ENCODE data around the gene AQP10. TPM values are rescaled to one million over a fixed set of nuclear protein-coding genes. Genes with fewer than 3 reads are reported as not detected.

Gene AQP10
- total and polyA plus RNA-seq, 9 of the 15 experiments (the other 6 are each of a cell fraction or from before 2014, with no cell fraction given), result 0.37 to 9.7 (median 1.9) TPM

DNA sequence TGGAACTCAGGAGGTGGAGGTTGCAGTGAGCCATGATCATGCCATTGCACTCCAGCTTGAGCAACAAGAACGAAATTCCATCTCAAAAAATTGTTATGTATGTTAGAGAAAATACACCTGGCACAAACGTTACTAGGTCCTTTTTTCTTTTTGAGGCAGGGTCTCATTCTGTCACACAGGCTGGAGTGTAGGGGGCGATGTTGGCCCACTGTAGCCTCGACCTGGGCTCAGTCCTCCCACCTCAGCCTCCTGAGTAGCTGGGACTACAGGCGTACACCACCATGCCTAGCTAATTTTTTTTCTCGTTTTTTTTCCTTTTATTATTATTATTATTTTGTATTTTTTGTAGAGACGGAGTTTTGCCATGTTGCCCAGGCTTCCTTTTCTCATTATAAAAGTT is 44.1 kb upstream of the AQP10 start (continued):
- TF ChIP-seq, protein P1, sequence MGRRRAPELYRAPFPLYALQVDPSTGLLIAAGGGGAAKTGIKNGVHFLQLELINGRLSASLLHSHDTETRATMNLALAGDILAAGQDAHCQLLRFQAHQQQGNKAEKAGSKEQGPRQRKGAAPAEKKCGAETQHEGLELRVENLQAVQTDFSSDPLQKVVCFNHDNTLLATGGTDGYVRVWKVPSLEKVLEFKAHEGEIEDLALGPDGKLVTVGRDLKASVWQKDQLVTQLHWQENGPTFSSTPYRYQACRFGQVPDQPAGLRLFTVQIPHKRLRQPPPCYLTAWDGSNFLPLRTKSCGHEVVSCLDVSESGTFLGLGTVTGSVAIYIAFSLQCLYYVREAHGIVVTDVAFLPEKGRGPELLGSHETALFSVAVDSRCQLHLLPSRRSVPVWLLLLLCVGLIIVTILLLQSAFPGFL (CRISPR knock-in tag; IDR thresholded peaks at IDR 0.05), result no peak
- no peak for TF ChIP-seq MCM3 (IDR thresholded peaks at IDR 0.05)
- TF ChIP-seq HNRNPLL (IDR thresholded peaks at IDR 0.05; ENCODE audit: low read depth, low read length, poor library complexity, severe bottlenecking), result no peak
- TF ChIP-seq TAL1 (IDR thresholded peaks at IDR 0.05), result no peak
- TF ChIP-seq, protein P2, sequence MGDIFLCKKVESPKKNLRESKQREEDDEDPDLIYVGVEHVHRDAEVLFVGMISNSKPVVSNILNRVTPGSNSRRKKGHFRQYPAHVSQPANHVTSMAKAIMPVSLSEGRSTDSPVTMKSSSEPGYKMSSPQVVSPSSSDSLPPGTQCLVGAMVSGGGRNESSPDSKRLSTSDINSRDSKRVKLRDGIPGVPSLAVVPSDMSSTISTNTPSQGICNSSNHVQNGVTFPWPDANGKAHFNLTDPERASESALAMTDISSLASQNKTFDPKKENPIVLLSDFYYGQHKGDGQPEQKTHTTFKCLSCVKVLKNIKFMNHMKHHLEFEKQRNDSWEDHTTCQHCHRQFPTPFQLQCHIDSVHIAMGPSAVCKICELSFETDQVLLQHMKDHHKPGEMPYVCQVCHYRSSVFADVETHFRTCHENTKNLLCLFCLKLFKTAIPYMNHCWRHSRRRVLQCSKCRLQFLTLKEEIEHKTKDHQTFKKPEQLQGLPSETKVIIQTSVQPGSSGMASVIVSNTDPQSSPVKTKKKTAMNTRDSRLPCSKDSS (IDR thresholded peaks at IDR 0.05; ENCODE audit: low read depth, partially characterized antibody), result no peak
- no peak for TF ChIP-seq CHD1 (IDR thresholded peaks at IDR 0.05; ENCODE audit: low read length)
- no peak for TF ChIP-seq KLF1 (tag; IDR thresholded peaks at IDR 0.05)
- TF ChIP-seq MTA1 (IDR thresholded peaks at IDR 0.05; ENCODE audit: borderline replicate concordance), result no peak
- TF ChIP-seq TGIF2 (CRISPR knock-in tag; IDR thresholded peaks at IDR 0.05), result no peak
- no peak for TF ChIP-seq MTF1 (CRISPR knock-in tag; IDR thresholded peaks at IDR 0.05; ENCODE audit: borderline replicate concordance)
- TF ChIP-seq ZSCAN32 (CRISPR knock-in tag; IDR thresholded peaks at IDR 0.05), result no peak
- no peak for TF ChIP-seq MAFG (tag; conservative IDR thresholded peaks at IDR 0.05)
- TF ChIP-seq, protein P3, sequence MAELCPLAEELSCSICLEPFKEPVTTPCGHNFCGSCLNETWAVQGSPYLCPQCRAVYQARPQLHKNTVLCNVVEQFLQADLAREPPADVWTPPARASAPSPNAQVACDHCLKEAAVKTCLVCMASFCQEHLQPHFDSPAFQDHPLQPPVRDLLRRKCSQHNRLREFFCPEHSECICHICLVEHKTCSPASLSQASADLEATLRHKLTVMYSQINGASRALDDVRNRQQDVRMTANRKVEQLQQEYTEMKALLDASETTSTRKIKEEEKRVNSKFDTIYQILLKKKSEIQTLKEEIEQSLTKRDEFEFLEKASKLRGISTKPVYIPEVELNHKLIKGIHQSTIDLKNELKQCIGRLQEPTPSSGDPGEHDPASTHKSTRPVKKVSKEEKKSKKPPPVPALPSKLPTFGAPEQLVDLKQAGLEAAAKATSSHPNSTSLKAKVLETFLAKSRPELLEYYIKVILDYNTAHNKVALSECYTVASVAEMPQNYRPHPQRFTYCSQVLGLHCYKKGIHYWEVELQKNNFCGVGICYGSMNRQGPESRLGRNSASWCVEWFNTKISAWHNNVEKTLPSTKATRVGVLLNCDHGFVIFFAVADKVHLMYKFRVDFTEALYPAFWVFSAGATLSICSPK (IDR thresholded peaks at IDR 0.05; ENCODE audit: borderline replicate concordance), result no peak
- no peak for TF ChIP-seq NCOA2 (IDR thresholded peaks at IDR 0.05; ENCODE audit: partially characterized antibody in 2 of 2)
- no peak for TF ChIP-seq SIN3B (IDR thresholded peaks at IDR 0.05; ENCODE audit: low read depth)
- no peak for TF ChIP-seq LCOR (CRISPR knock-in tag; IDR thresholded peaks at IDR 0.05)
- TF ChIP-seq BDP1 (IDR thresholded peaks at IDR 0.05; ENCODE audit: insufficient read depth, insufficient read length), result no peak
- no peak for TF ChIP-seq EP300 (IDR thresholded peaks at IDR 0.05; ENCODE audit: low read length)
- TF ChIP-seq ARID1B (IDR thresholded peaks at IDR 0.05), result no peak
- TF ChIP-seq SREBF1 (IDR thresholded peaks at IDR 0.05; ENCODE audit: borderline replicate concordance, low read depth, low read length), result no peak
- 0 out of 2 replicates have a peak, but pooled peaks have one; percentile 41 for TF ChIP-seq POLR2AphosphoS2 (IDR thresholded peaks at IDR 0.05; ENCODE audit: low read length)
- no peak for TF ChIP-seq HMG20B (CRISPR knock-in tag; IDR thresholded peaks at IDR 0.05)
- TF ChIP-seq NR2C2 (CRISPR knock-in tag; IDR thresholded peaks at IDR 0.05), result no peak
- no peak for TF ChIP-seq NR2C2 (tag; IDR thresholded peaks at IDR 0.05)
- TF ChIP-seq POLR3G (IDR thresholded peaks at IDR 0.05; ENCODE audit: extremely low read depth, insufficient read length, insufficient replicate concordance), result no peak
- peak; percentile 82 for TF ChIP-seq ZNF263 (CRISPR knock-in tag; IDR thresholded peaks at IDR 0.05; ENCODE audit: borderline replicate concordance)
